ENCODE data around the gene PHACTR1. TPM values are rescaled to one million over a fixed set of nuclear protein-coding genes. Genes with fewer than 3 reads are reported as not detected.

Gene PHACTR1
- polyA plus RNA-seq, 3 donors: 6.1 to 26.9 (median 7.6) TPM

GRCh38 chr6:13147376-13147775, 430.8 kb downstream of the PHACTR1 start:
- no peak overlapping the region for H3K4me3 Mint-ChIP-seq
- no peak for TF ChIP-seq CTCF (IDR thresholded peaks at IDR 0.05)

GRCh38 chr6:13147782-13148181, 431.2 kb downstream of the PHACTR1 start:
- Histone ChIP-seq H3K27ac (ENCODE audit: low read depth in 1 of 2, low read length in 2 of 2) (no peak overlapping the region), H3K36me3 (replicated peaks in 1 of 2; ENCODE audit: control insufficient read depth in 1 of 2, insufficient read depth in 2 of 2, low read length in 2 of 2) (no peaks in the 10 kb centered on the region), H2AFZ (ENCODE audit: insufficient read depth, low read depth, low read length, poor library complexity, severe bottlenecking) (no peak overlapping the region), H4K20me1 (ENCODE audit: insufficient read depth, low read length) (no peaks in the 10 kb centered on the region), H3K27me3 (ENCODE audit: control insufficient read depth in 2 of 2, insufficient read depth in 2 of 2, low read length in 2 of 2) (no peaks in the 10 kb centered on the region), H3K9ac (ENCODE audit: insufficient read depth, low read length, poor library complexity, severe bottlenecking) (no peak overlapping the region), H3K4me1 (ENCODE audit: control insufficient read depth in 1 of 2, insufficient read depth in 2 of 2, low read length in 2 of 2) (no peaks in the 10 kb centered on the region), H3K79me2 (ENCODE audit: insufficient read depth, low read length) (no peaks in the 10 kb centered on the region), H3K4me3 (replicated peaks in 1 of 3; ENCODE audit: low read depth in 2 of 3, low read length in 3 of 3) (no peak overlapping the region), H3K4me2 (replicated peaks; ENCODE audit: extremely low read depth, low read length, poor library complexity, severe bottlenecking) (no peak overlapping the region), H3K9me3 (replicated peaks in 1 of 2; ENCODE audit: control insufficient read depth in 1 of 2, insufficient read depth in 1 of 2, low read length in 2 of 2) (no peaks in the 10 kb centered on the region)
- peaks cover 0 to 3% (median 0%) of the 10 kb centered on the region in 3 donors for H3K27me3 Mint-ChIP-seq (ENCODE audit: low read depth in 3 of 3)
- intact Hi-C loops (cut with micrococcal nuclease): no loop called here
- no peak overlapping the region for H3K4me3 Mint-ChIP-seq
- no CpG with 5 or more reads among the region's 2 CpGs for WGBS (ENCODE audit: insufficient coverage)
- no peak for TF ChIP-seq CTCF (IDR thresholded peaks at IDR 0.05)
- no peaks in the 10 kb centered on the region for H3K4me1 Mint-ChIP-seq
- DNase-seq: no peak
- no peak overlapping the region for H3K27ac Mint-ChIP-seq
- H3K36me3 Mint-ChIP-seq: no peaks in the 10 kb centered on the region
- H3K9me3 Mint-ChIP-seq: no peaks in the 10 kb centered on the region

More at GRCh38 chr6:13147376-13147775, 430.8 kb downstream of the PHACTR1 start:
- no peak for DNase-seq
- Mint-ChIP-seq H3K27me3 (ENCODE audit: low read depth in 3 of 3) (peaks cover 0 to 3% (median 0%) of the 10 kb centered on the region in 3 donors), H3K4me1 (no peaks in the 10 kb centered on the region), H3K9me3 (no peaks in the 10 kb centered on the region), H3K27ac (no peak overlapping the region), H3K36me3 (no peaks in the 10 kb centered on the region)
- no peaks in the 10 kb centered on the region for H3K4me1 ChIP-seq (ENCODE audit: control insufficient read depth in 1 of 2, insufficient read depth in 2 of 2, low read length in 2 of 2)
- H3K9me3 ChIP-seq (replicated peaks in 1 of 2; ENCODE audit: control insufficient read depth in 1 of 2, insufficient read depth in 1 of 2, low read length in 2 of 2): no peaks in the 10 kb centered on the region
- no peaks in the 10 kb centered on the region for H3K36me3 ChIP-seq (replicated peaks in 1 of 2; ENCODE audit: control insufficient read depth in 1 of 2, insufficient read depth in 2 of 2, low read length in 2 of 2)
- H3K27ac ChIP-seq (ENCODE audit: low read depth in 1 of 2, low read length in 2 of 2): no peak overlapping the region
- no peak overlapping the region for H3K9ac ChIP-seq (ENCODE audit: insufficient read depth, low read length, poor library complexity, severe bottlenecking)
- no peak overlapping the region for H3K4me2 ChIP-seq (replicated peaks; ENCODE audit: extremely low read depth, low read length, poor library complexity, severe bottlenecking)
- no peaks in the 10 kb centered on the region for H4K20me1 ChIP-seq (ENCODE audit: insufficient read depth, low read length)
- intact Hi-C loops (cut with micrococcal nuclease): no loop called here
- no peak overlapping the region for H3K4me3 ChIP-seq (replicated peaks in 1 of 3; ENCODE audit: low read depth in 2 of 3, low read length in 3 of 3)
- H3K27me3 ChIP-seq (ENCODE audit: control insufficient read depth in 2 of 2, insufficient read depth in 2 of 2, low read length in 2 of 2): no peaks in the 10 kb centered on the region
- no peak overlapping the region for H2AFZ ChIP-seq (ENCODE audit: insufficient read depth, low read depth, low read length, poor library complexity, severe bottlenecking)
- WGBS (ENCODE audit: insufficient coverage): no CpG with 5 or more reads among the region's 1 CpG
- no peaks in the 10 kb centered on the region for H3K79me2 ChIP-seq (ENCODE audit: insufficient read depth, low read length)

Measured in CD14-positive monocyte (primary cell).